AG09309 (cell line): ENCODE results near the gene IZUMO1.
A peak's percentile ranks its signal among the peaks of the same experiment; 100 is the strongest.

Source experiments
- DNase-seq: peaks from one replicate; pipeline ENCODE4 v3.0.0-alpha.2; 2010; ENCODE audit warnings: low read depth
- H3K4me3 ChIP-seq: 2 replicates; pipeline ENCODE4 v1.5.1; 2011; ENCODE audit warnings: mild to moderate bottlenecking, low read depth, low read length, moderate library complexity; ENCODE audit not compliant: control insufficient read depth
- CTCF ChIP-seq: IDR thresholded peaks from 2 replicates; pipeline ENCODE4 v1.5.1; 2011; ENCODE audit warnings: mild to moderate bottlenecking, low read depth, low read length, inconsistent platforms; ENCODE audit not compliant: insufficient read depth, control insufficient read depth; ENCODE audit errors: missing control alignments

IZUMO1 gene

DNA sequence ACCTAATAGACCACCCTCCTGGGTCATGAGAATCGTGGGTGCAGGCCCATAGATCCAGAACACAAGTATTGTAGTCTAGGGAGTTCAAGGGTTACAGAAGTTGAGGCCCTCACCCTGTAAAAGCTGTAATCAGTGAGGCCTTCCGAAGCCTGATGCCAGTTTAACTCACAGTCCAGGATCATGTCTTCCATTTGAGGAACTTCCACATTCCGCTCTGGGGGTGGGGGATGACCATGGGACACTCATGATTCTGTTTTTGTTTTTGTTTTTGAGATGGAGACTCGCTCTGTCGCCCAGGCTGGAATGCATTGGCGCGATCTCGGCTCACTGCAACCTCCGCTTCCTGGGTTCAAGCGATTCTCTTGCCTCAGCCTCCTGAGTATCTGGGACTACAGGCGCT is 4.6 kb downstream of the IZUMO1 start:
- no peak for DNase-seq
- TF ChIP-seq CTCF = no peak
- H3K4me3 ChIP-seq = no peak overlapping the region

GRCh38 chr19:48741129-48741999 is 5.3 kb downstream of the IZUMO1 start:
- H3K4me3 ChIP-seq = no peak overlapping the region
- no peak for TF ChIP-seq CTCF
- DNase-seq = no peak

GRCh38 chr19:48740164-48740972 is 6.3 kb downstream of the IZUMO1 start, which contains the start of gene RASIP1:
TSS of gene RASIP1 (minus strand) at chr19:48740610. CDS start at chr19:48740282, 328 bp downstream.
- no peak within 1 kb of the TSS for H3K4me3 ChIP-seq
- DNase-seq = no peak
- no peak for TF ChIP-seq CTCF

- no peak for TF ChIP-seq CTCF
- no peak for DNase-seq
- H3K4me3 ChIP-seq = no peak overlapping the region
Observed at GRCh38 chr19:48739404-48740163, 7.1 kb downstream of the IZUMO1 start.

DNA sequence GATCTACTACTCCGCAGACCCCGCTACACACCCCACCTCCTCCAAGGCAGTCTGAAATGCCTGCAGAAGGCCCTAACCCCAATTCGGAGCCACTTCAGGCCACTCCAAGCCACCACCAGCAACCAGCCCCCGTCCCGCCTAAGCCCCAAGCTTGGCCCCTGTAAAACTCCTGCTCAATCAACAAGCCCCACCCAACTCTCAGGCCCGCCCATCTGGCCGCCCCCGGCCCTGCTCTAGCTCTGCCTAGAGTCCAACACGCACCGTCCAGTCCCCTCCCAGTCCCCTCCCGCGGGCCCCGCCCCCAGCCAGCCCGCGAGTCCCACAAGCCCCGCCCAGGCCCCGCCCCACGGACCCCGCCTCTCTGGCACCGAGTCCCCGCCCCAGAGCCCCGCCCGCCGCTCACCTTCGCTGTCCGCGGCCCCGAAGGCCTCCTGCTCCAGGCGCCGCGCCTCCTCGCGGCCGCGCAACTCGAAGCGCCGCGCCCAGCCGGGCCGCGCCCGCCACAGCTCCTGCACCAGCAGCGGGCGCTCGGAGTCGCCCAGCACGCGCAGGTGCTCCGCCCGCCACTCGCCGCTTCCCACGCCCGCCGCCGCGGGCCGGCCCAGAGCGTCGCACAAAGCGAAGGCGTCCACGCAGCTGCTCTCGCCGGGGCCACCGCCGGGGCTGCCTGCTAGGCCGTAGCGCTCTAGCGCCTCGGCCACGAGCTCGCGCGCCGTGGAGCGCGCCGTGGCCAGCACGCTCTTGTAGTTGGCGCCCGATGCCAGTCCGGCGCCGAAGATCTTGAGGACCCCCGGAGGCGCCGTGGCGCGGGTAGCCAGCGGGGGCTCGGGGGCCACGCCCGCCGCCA is 7.9 kb downstream of the IZUMO1 start:
- no peak overlapping the region for H3K4me3 ChIP-seq
- no peak for DNase-seq
- peak; percentile 15 for TF ChIP-seq CTCF
